ENCODE measurements around the gene BMP6.

Gene BMP6

GRCh38 chr6:7833751-7834070 lies 107.8 kb downstream of the BMP6 start:
- no peak for DNase-seq

- no peak for DNase-seq
These were observed 110.6 kb downstream of the BMP6 start for GRCh38 chr6:7836371-7837026.

- DNase-seq = no peak
These were observed 116.0 kb downstream of the BMP6 start for GRCh38 chr6:7841781-7842468.

GRCh38 chr6:7846966-7847818 lies 121.3 kb downstream of the BMP6 start:
- no peak for DNase-seq

- DNase-seq = no peak
These were observed 122.3 kb downstream of the BMP6 start for GRCh38 chr6:7848229-7848628.

GRCh38 chr6:7851780-7852179 lies 125.9 kb downstream of the BMP6 start:
- no peak for DNase-seq

- DNase-seq = no peak
These were observed 133.7 kb downstream of the BMP6 start for GRCh38 chr6:7859591-7859990.

GRCh38 chr6:7865781-7866180 lies 139.9 kb downstream of the BMP6 start:
- no peak for DNase-seq

- DNase-seq = no peak
These were observed 140.6 kb downstream of the BMP6 start for GRCh38 chr6:7866526-7866925.

GRCh38 chr6:7868926-7869325 lies 143.0 kb downstream of the BMP6 start:
- no peak for DNase-seq

- no peak for DNase-seq
These were observed 152.6 kb downstream of the BMP6 start for GRCh38 chr6:7878401-7878964.

- DNase-seq = no peak
These were observed 153.1 kb downstream of the BMP6 start for GRCh38 chr6:7879043-7879442.

- DNase-seq = no peak
These were observed 153.7 kb downstream of the BMP6 start for GRCh38 chr6:7879579-7879978.

- no peak for DNase-seq
These were observed 154.2 kb downstream of the BMP6 start for GRCh38 chr6:7879980-7880717.

- DNase-seq = no peak
These were observed 154.8 kb downstream of the BMP6 start for GRCh38 chr6:7880718-7881107.

- no peak for DNase-seq
These were observed 156.0 kb downstream of the BMP6 start for GRCh38 chr6:7881765-7882500.

- DNase-seq = no peak
These were observed 156.8 kb downstream of the BMP6 start for GRCh38 chr6:7882505-7883257.

- no peak for DNase-seq
These were observed 157.5 kb downstream of the BMP6 start for GRCh38 chr6:7883381-7883780.

GRCh38 chr6:7886132-7886531 lies 160.2 kb downstream of the BMP6 start:
- no peak for DNase-seq

- DNase-seq = no peak
These were observed 161.5 kb downstream of the BMP6 start for GRCh38 chr6:7887278-7887991.

All from CD4-positive, alpha-beta T cell treated with Interleukin-21 for 1 hour (primary cell).